Limb (tissue), 2 donors: ENCODE results near the gene VSNL1.

Source experiments
- DNase-seq, 2 donors: peaks; one replicate each; pipeline ENCODE4 v3.0.0-alpha.2; 2016; ENCODE audit errors: extremely low spot score in 2 of 2

VSNL1 gene

GRCh38 chr2:17580319-17580715 lies 39.8 kb downstream of the VSNL1 start:
- DNase-seq: no peak

DNA sequence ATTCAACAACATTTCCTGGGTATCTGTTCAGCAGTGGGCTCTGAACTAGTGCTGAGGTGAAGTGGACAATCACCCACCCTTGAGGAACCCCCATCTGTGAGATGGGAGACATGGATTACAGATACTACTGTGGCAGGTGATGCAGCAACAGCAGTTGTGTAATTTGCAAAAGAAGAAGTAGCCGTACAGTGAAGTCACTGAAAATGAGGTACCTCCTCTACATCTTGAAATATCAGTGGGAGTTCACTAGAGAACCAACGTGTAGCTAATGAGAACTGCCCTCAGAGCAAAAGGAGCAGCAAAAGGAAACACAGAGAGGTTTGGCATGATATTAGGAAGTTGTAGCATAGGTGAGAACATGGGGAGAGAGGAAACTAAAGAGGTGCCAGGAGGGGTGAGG lies 41.3 kb downstream of the VSNL1 start:
- DNase-seq: no peak

GRCh38 chr2:17583166-17583565 lies 42.7 kb downstream of the VSNL1 start:
- DNase-seq: no peak

- no peak for DNase-seq
Observed at GRCh38 chr2:17583646-17584045, 43.1 kb downstream of the VSNL1 start.

GRCh38 chr2:17584689-17585088 lies 44.2 kb downstream of the VSNL1 start:
- DNase-seq: no peak

DNA sequence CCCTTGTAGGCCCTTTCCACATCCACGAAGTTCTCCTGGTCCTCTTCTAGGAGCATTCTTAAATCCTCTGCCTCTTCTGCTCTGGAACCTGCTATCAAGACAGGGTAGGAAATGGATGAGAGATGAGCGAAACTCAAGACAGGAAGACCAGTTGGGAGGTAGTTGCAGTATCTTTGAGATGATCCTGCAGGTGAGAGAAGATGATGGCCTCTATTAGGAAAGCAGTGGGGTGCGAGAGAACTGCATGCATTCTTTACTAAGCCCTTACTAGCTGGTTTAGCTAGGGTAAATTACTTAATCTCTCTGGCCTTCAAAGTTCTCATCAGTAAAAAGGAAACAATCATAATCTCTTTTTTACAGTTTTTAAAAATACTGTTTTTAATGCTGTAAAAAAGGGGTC lies 47.0 kb downstream of the VSNL1 start:
- no peak for DNase-seq

DNA sequence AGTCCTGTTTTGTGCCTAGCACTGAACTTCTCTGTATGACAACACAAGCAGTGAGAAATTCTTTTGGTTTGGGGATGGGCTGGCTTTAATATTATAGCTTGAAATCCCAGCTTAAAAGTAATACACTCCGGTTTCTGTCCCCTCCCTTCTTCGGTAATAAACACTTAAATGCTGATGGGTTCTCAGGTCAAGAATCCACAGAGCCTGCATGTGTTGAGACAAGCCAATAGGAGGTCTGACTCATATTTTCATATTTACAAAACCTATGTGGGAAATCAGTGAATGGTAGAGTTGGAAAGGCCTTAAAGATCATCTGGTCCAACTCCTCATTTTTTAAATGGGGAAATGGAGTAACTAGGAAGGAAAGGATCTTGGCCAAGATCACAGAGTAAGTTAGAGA lies 47.5 kb downstream of the VSNL1 start:
- no peak for DNase-seq

GRCh38 chr2:17589406-17590035 lies 49.0 kb downstream of the VSNL1 start:
- no peak for DNase-seq

DNA sequence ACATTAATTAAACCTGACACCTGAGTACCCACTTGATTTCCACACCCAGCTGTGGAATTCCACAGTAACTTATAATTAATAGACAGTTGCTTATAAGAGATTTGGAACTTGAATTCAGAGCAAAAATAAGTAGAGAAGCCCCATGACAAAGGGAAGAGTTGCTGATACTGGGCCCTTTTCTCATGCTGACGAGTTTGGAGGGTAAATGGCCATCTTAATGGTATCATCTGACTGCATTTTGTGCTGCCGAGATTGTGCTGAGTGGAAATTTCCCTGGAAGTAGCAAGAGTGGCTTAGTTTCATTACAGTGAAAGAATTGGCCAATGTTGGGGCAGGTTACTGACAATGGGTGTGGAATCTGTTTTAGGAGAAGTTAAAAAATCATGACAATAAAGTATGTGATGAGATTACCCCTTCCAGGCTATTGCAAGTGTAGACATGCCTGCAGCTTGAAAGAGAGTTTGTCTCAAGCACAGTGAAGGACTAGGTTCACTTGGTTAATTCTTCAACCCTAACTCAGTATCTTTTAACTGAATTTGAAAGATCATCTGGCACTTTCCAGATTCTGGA lies 49.9 kb downstream of the VSNL1 start:
- DNase-seq: no peak

DNA sequence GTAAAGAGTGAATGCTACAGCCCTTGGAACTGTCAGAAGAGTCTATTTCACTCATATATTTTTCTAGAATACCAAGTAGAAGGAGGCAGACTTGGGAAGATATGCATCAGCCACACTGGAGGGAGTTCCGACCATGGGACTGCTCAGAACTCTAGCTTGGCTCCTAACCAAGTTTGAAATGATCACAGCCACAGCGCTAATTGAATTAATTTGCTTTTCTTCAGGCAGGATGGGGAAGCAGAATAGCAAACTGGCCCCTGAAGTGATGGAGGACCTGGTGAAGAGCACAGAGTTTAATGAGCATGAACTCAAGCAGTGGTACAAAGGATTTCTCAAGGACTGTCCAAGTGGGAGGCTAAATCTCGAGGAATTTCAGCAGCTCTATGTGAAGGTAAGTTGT lies 51.4 kb downstream of the VSNL1 start:
- DNase-seq: no peak

- no peak for DNase-seq
Observed at GRCh38 chr2:17592731-17593409, 52.4 kb downstream of the VSNL1 start.

GRCh38 chr2:17593445-17593840 lies 52.9 kb downstream of the VSNL1 start:
- DNase-seq: no peak

- no peak for DNase-seq
Observed at GRCh38 chr2:17593841-17594491, 53.5 kb downstream of the VSNL1 start.

GRCh38 chr2:17594533-17595401 lies 54.3 kb downstream of the VSNL1 start:
- DNase-seq: no peak

DNA sequence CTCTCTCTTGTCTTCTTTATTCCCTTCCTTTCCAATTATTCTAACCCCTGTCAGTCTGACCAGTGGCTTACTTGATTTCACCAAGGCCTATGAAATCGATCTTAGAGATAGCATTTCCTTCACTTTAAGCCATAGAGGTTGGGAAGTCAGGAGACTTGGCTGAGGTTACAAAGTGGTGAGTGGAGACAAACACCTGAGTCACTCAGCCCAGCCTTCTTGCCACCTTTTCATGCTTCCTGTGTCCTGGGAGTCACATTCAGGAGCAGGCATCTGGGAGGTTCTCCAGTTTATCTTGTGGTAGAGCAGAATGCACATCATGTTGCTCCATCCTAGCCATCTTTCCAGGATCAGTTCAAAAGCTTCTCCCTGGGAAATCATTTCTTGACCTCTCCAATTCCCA lies 59.1 kb downstream of the VSNL1 start:
- DNase-seq: no peak

- no peak for DNase-seq
Observed at GRCh38 chr2:17600556-17601204, 60.2 kb downstream of the VSNL1 start.

DNA sequence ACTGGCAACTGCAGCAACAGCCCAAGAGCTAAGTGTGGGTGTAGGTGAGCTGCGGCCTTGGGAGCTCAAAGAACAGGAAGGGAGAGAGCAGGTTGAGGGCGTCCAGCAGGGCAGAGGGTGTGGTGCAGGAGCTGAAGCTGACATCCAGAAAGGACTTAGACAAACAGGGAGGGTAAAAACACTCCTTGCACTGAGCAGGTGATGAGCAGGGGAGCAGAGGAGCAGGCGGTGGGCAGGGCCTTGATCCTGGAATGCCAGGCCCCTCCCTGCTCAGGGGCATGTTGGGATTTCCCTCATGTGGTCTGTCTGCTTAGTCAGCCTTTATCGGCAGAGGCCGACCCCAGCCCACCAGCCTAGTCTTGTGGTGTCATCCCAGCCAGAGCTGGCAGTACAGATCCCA lies 63.6 kb downstream of the VSNL1 start:
- DNase-seq: no peak

DNA sequence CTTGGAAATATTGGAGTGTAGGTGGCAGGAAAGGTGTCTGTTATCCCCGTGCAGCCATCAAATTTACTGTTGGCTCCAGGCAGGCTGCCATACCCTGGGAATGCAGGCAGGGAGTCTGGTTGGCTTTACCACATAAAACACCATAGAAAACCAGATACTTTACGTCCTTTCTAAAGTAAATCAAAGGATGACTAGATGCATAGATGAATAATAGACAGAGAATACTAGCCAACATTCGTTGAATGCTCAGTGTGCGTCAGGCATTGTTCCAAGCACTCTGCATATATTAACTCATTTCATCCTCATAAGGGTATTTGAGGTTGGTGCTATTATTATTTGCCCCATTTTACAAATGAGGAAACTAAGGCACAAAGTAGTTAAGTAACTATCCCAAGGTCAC lies 65.2 kb downstream of the VSNL1 start:
- no peak for DNase-seq

- DNase-seq: no peak
Observed at GRCh38 chr2:17606851-17607250, 66.4 kb downstream of the VSNL1 start.

GRCh38 chr2:17607379-17607778 lies 66.9 kb downstream of the VSNL1 start:
- DNase-seq: no peak

DNA sequence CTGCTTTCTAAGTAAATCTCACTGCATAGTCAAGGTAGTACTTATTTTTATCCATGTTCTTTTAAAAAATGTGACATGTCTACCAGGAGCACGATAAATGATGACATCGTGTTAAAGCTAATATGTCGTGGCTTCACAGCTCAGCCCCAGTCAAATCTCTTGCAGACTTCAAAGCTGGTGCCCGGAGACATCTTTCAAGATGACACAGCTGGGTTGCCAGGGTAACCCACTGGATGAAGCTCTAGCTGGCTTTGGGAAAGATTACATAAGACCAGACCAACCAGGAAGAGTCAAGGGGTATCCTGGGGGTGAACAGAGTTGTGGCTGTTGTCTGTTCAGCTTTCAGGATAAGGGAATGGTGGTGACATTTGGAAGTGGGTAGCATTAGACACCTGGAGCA lies 67.8 kb downstream of the VSNL1 start:
- DNase-seq: no peak
